ENCODE data around the gene ACAP2. TPM values are rescaled to one million over a fixed set of nuclear protein-coding genes. Genes with fewer than 3 reads are reported as not detected.

ACAP2 gene
- total RNA-seq, 3 donors from 2014 or later (not counting 1 experiment from before 2014, with no cell fraction given) = 103 to 132 (median 128) TPM

DNA sequence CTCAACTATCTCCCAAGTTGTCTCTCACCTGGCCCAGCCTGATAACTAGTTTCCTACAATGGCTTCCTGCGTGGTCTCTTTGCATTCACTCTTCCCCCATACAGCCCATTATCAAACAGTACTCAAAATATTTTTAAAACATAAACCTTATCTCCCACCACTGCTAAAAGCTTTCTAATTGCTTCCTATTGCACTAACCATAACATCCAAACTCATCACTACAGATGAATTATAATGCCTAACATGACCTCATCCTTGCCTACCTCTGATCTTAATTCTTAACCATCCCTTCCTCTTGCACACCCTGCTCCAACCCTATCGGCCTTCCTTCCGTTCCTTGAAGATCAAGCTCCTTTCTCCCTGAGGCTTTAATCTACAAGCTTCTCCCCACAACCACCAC, 17.0 kb downstream of the ACAP2 start:
- no peaks in the 10 kb centered on the region for H3K9me3 Mint-ChIP-seq
- intact Hi-C loops (cut with micrococcal nuclease) = no loop called here
- H3K36me3 Mint-ChIP-seq = no peaks in the 10 kb centered on the region
- ATAC-seq (peak in 1 of 3 donors; percentile 56), DNase-seq (no peak)
- Histone ChIP-seq H3K9me3 (ENCODE audit: control insufficient read depth, insufficient read depth, low read length) (no peaks in the 10 kb centered on the region), H3K27me3 (ENCODE audit: control insufficient read depth, insufficient read depth, low read length) (no peaks in the 10 kb centered on the region), H3K4me1 (ENCODE audit: control insufficient read depth, insufficient read depth, low read length) (peaks cover 12% of the 10 kb centered on the region), H3K27ac (ENCODE audit: low read length) (no peak overlapping the region), H3K36me3 (ENCODE audit: control insufficient read depth, insufficient read depth, low read length) (no peaks in the 10 kb centered on the region), H3K4me3 (ENCODE audit: low read length) (no peak overlapping the region)
- peak overlapping the region in 1 of 2 donors; percentile 6 for H3K27ac Mint-ChIP-seq
- H3K27me3 Mint-ChIP-seq (ENCODE audit: low read depth in 2 of 2) = no peaks in the 10 kb centered on the region
- 52% methylated on average over 3 of the region's 3 CpGs for WGBS (ENCODE audit: insufficient coverage)
- peak overlapping the region; percentile 14 for H3K4me3 Mint-ChIP-seq
- peaks cover 57 to 63% of the 10 kb centered on the region in 2 donors for H3K4me1 Mint-ChIP-seq
- TF ChIP-seq, protein P1, sequence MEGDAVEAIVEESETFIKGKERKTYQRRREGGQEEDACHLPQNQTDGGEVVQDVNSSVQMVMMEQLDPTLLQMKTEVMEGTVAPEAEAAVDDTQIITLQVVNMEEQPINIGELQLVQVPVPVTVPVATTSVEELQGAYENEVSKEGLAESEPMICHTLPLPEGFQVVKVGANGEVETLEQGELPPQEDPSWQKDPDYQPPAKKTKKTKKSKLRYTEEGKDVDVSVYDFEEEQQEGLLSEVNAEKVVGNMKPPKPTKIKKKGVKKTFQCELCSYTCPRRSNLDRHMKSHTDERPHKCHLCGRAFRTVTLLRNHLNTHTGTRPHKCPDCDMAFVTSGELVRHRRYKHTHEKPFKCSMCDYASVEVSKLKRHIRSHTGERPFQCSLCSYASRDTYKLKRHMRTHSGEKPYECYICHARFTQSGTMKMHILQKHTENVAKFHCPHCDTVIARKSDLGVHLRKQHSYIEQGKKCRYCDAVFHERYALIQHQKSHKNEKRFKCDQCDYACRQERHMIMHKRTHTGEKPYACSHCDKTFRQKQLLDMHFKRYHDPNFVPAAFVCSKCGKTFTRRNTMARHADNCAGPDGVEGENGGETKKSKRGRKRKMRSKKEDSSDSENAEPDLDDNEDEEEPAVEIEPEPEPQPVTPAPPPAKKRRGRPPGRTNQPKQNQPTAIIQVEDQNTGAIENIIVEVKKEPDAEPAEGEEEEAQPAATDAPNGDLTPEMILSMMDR (IDR thresholded peaks at IDR 0.05) = no peak

DNA sequence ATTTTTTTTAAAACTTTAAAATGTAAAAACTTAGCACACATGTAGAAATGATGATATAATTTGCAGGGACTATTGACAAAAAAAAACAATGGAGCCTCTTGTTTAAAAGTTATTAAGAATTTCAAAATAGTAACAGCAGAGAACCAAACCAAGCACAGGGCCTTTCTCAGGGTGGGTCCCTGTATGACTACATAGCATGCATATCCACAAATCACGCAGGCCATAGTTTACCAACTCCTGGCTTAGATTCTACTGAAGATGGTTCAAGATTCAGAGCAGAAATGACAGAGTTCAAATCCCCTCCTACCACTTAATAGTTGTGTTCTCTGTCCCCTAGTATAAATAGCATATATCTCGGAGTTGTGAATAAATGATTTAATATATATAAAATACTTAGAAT, 19.0 kb downstream of the ACAP2 start:
- no peak overlapping the region for H3K27ac Mint-ChIP-seq
- Histone ChIP-seq H3K27ac (ENCODE audit: low read length) (no peak overlapping the region), H3K4me1 (ENCODE audit: control insufficient read depth, insufficient read depth, low read length) (peaks cover 9% of the 10 kb centered on the region), H3K4me3 (ENCODE audit: low read length) (no peak overlapping the region), H3K27me3 (ENCODE audit: control insufficient read depth, insufficient read depth, low read length) (no peaks in the 10 kb centered on the region), H3K36me3 (ENCODE audit: control insufficient read depth, insufficient read depth, low read length) (no peaks in the 10 kb centered on the region), H3K9me3 (ENCODE audit: control insufficient read depth, insufficient read depth, low read length) (no peaks in the 10 kb centered on the region)
- no peaks in the 10 kb centered on the region for H3K27me3 Mint-ChIP-seq (ENCODE audit: low read depth in 2 of 2)
- ATAC-seq (no peak), DNase-seq (no peak)
- TF ChIP-seq, protein P1 (IDR thresholded peaks at IDR 0.05) = no peak
- H3K4me1 Mint-ChIP-seq = peaks cover 54 to 56% of the 10 kb centered on the region in 2 donors
- intact Hi-C loops (cut with micrococcal nuclease) = no loop called here
- no peaks in the 10 kb centered on the region for H3K9me3 Mint-ChIP-seq
- H3K36me3 Mint-ChIP-seq = no peaks in the 10 kb centered on the region
- no peak overlapping the region for H3K4me3 Mint-ChIP-seq
- 100% methylated on average over 1 of the region's 2 CpGs for WGBS (ENCODE audit: insufficient coverage)

DNA sequence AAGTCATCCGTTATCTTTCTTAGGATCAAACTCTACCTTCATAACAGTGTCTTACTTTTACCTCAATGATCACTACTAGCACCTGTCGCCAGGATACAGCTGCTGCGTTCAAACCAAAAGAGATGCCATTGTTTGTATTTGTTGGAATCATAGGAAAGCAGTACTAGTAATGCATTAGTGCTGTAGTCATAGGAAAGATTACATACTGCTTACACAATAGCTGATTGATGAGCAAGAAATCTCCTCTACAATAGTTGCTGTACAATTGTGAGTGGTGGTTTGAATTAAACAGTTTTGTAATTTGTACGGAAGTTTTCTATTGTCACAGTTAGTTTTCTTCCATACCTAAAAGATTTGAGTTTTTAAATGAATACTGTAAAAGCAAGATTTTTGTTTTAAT, 21.4 kb downstream of the ACAP2 start:
- DNase-seq (no peak), ATAC-seq (no peak)
- Histone ChIP-seq H3K9me3 (ENCODE audit: control insufficient read depth, insufficient read depth, low read length) (no peaks in the 10 kb centered on the region), H3K27me3 (ENCODE audit: control insufficient read depth, insufficient read depth, low read length) (no peaks in the 10 kb centered on the region), H3K36me3 (ENCODE audit: control insufficient read depth, insufficient read depth, low read length) (no peaks in the 10 kb centered on the region), H3K27ac (ENCODE audit: low read length) (no peak overlapping the region), H3K4me1 (ENCODE audit: control insufficient read depth, insufficient read depth, low read length) (peaks cover 9% of the 10 kb centered on the region), H3K4me3 (ENCODE audit: low read length) (no peak overlapping the region)
- intact Hi-C loops (cut with micrococcal nuclease) = no loop called here
- Mint-ChIP-seq H3K4me1 (peaks cover 55 to 59% of the 10 kb centered on the region in 2 donors), H3K36me3 (no peaks in the 10 kb centered on the region), H3K9me3 (no peaks in the 10 kb centered on the region), H3K27me3 (ENCODE audit: low read depth in 2 of 2) (no peaks in the 10 kb centered on the region), H3K4me3 (no peak overlapping the region), H3K27ac (no peak overlapping the region)
- WGBS (ENCODE audit: insufficient coverage) = 90% methylated on average over 3 of the region's 4 CpGs
- TF ChIP-seq, protein P1 (IDR thresholded peaks at IDR 0.05) = no peak

DNA sequence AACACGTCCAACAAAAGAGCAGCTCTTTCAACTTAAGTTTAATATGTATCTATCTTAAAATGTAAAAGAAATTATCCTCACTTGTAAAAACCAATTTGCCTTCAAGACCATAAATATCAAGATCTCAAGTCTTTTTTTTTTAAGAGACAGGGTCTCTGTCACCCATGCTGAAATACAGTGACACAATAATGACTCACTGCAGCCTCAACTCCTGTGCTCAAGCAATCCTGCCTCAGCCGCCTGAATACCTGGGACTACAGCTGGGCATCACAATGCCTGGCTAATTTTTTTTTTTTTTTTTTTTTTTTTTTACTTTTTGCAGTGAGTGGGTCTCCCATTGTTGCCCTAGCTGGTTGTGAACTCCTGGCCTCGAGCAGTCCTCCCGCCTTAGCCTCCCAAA, 26.0 kb downstream of the ACAP2 start:
- Histone ChIP-seq H3K36me3 (ENCODE audit: control insufficient read depth, insufficient read depth, low read length) (no peaks in the 10 kb centered on the region), H3K4me3 (ENCODE audit: low read length) (no peak overlapping the region), H3K27ac (ENCODE audit: low read length) (no peak overlapping the region), H3K4me1 (ENCODE audit: control insufficient read depth, insufficient read depth, low read length) (peaks cover 4% of the 10 kb centered on the region), H3K27me3 (ENCODE audit: control insufficient read depth, insufficient read depth, low read length) (no peaks in the 10 kb centered on the region), H3K9me3 (ENCODE audit: control insufficient read depth, insufficient read depth, low read length) (no peaks in the 10 kb centered on the region)
- TF ChIP-seq, protein P1 (IDR thresholded peaks at IDR 0.05) = no peak
- intact Hi-C loops (cut with micrococcal nuclease) = no loop called here
- H3K9me3 Mint-ChIP-seq = no peaks in the 10 kb centered on the region
- peak overlapping the region; percentile 20 to 51 for H3K27ac Mint-ChIP-seq
- 96% methylated on average over 3 of the region's 4 CpGs for WGBS (ENCODE audit: insufficient coverage)
- DNase-seq (no peak), ATAC-seq (no peak)
- H3K27me3 Mint-ChIP-seq (ENCODE audit: low read depth in 2 of 2) = no peaks in the 10 kb centered on the region
- H3K4me3 Mint-ChIP-seq = no peak overlapping the region
- H3K36me3 Mint-ChIP-seq = no peaks in the 10 kb centered on the region
- H3K4me1 Mint-ChIP-seq = peaks cover 59 to 68% of the 10 kb centered on the region in 2 donors
